ENCODE data around the gene AP5B1. TPM values are rescaled to one million over a fixed set of nuclear protein-coding genes. Genes with fewer than 3 reads are reported as not detected.

The AP5B1 gene
- total RNA-seq, 1 experiment from 2014 or later, result 9.4 TPM

DNA sequence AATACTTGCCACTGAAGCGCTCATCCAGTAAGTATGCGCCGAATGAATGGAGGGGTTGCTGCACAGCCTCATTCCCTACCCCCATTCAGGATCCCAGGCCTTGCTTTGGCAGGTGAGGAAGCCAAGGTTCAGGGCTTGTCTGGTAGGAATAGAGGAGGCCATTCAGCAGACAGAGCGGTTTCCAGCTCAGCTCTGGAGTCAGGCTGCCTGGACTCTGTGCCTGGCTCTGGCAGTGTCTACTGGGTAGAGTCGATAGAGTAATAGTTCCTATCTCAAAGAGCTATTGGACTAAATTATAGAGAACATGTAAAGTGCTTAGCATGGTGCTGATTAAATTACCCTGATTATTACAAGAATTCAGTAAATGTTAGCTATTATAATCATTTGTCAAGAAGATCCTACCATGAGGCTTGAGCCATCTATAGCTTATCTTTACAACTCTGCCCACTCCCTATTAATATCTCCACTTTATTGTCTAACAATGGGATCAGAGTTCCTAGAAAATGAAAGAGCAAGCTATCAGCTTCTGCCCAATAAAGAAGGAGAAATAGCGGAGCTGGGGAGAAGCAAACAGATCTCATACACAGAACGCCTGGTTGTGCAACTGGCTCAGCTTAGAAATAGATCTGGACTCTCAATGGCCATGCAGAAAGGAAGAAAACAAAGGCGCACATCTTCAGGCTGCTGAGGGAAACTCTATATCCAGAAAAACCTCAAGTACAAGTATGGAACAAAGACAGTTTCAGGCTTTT, 46.4 kb upstream of the AP5B1 start:
- DNase-seq, result no peak
- H3K4me1 Mint-ChIP-seq, result peaks cover 0 to 8% of the 10 kb centered on the region in 2 experiments; a peak in 1 of 4 replicates
- no peak overlapping the region for H3K9ac ChIP-seq (ENCODE audit: extremely low read depth, insufficient read length, low read length)

More for the DNA sequence above, 46.4 kb upstream of the AP5B1 start:
- no peak overlapping the region for H3K4me3 Mint-ChIP-seq
- Histone ChIP-seq H4K5ac (ENCODE audit: insufficient read length, low read depth, low read length) (no peak overlapping the region), H2BK120ac (ENCODE audit: low read depth, low read length, poor library complexity, severe bottlenecking) (no peak overlapping the region), H2BK20ac (ENCODE audit: low read depth, low read length, poor library complexity, severe bottlenecking) (no peak overlapping the region), H3K27ac (ENCODE audit: insufficient read length, low read depth, low read length) (no peak overlapping the region), H3K23ac (ENCODE audit: insufficient read length, low read depth, low read length) (no peak overlapping the region), H3K79me1 (ENCODE audit: insufficient read depth, low read depth, low read length, poor library complexity, severe bottlenecking) (no peaks in the 10 kb centered on the region), H4K91ac (ENCODE audit: insufficient read length, low read depth, low read length) (no peak overlapping the region), H3K9me3 (ENCODE audit: control insufficient read depth, low read depth, low read length) (no peaks in the 10 kb centered on the region), H3K18ac (ENCODE audit: insufficient read length, low read depth, low read length) (no peak overlapping the region), H2BK5ac (ENCODE audit: insufficient read length, low read length) (no peak overlapping the region), H2AFZ (ENCODE audit: low read length) (no peak overlapping the region), H3K79me2 (ENCODE audit: insufficient read depth, low read length) (no peaks in the 10 kb centered on the region), H2AK5ac (ENCODE audit: insufficient read length, low read length) (no peak overlapping the region), H3K56ac (ENCODE audit: insufficient read length, low read depth, low read length) (no peak overlapping the region), H3T11ph (ENCODE audit: low read length) (no peak overlapping the region), H3K27me3 (ENCODE audit: insufficient read depth, low read length) (no peaks in the 10 kb centered on the region; the same call in none of the 2 replicates), H3K4me1 (ENCODE audit: insufficient read depth, low read length) (no peaks in the 10 kb centered on the region), H4K8ac (replicated peaks; ENCODE audit: insufficient read length, low read depth, low read length) (no peak overlapping the region), H3K14ac (ENCODE audit: insufficient read depth, low read length) (no peak overlapping the region), H3K23me2 (ENCODE audit: insufficient read length, low read depth, low read length, poor library complexity, severe bottlenecking) (no peaks in the 10 kb centered on the region), H3K4me2 (ENCODE audit: insufficient read depth, insufficient read length, low read length) (no peak overlapping the region), H2BK15ac (ENCODE audit: low read depth, low read length) (no peak overlapping the region), H3K4ac (ENCODE audit: low read depth, low read length) (no peak overlapping the region), H4K20me1 (ENCODE audit: control insufficient read depth, insufficient read depth, insufficient read length) (no peaks in the 10 kb centered on the region), H2BK12ac (ENCODE audit: insufficient read length, low read depth, low read length) (no peak overlapping the region)
- H3K36me3 Mint-ChIP-seq (ENCODE audit: insufficient read depth in 1 of 3, low read depth in 3 of 3), result no peaks in the 10 kb centered on the region
- TF ChIP-seq, protein P1, sequence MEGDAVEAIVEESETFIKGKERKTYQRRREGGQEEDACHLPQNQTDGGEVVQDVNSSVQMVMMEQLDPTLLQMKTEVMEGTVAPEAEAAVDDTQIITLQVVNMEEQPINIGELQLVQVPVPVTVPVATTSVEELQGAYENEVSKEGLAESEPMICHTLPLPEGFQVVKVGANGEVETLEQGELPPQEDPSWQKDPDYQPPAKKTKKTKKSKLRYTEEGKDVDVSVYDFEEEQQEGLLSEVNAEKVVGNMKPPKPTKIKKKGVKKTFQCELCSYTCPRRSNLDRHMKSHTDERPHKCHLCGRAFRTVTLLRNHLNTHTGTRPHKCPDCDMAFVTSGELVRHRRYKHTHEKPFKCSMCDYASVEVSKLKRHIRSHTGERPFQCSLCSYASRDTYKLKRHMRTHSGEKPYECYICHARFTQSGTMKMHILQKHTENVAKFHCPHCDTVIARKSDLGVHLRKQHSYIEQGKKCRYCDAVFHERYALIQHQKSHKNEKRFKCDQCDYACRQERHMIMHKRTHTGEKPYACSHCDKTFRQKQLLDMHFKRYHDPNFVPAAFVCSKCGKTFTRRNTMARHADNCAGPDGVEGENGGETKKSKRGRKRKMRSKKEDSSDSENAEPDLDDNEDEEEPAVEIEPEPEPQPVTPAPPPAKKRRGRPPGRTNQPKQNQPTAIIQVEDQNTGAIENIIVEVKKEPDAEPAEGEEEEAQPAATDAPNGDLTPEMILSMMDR (conservative IDR thresholded peaks at IDR 0.05), result no peak
- WGBS (ENCODE audit: extremely low coverage, insufficient read length, low lambda C conversion rate), result no CpG with 5 or more reads among the region's 8 CpGs
- H3K9me3 Mint-ChIP-seq, result no peaks in the 10 kb centered on the region; a peak in 1 of 5 replicates
- H3K27ac Mint-ChIP-seq, result no peak overlapping the region
- peaks cover 17% of the 10 kb centered on the region for H3K27me3 Mint-ChIP-seq (ENCODE audit: low read depth)
